WI38 (cell line): ENCODE data around the gene FAM222B.

Experiments
- H3K4me3 ChIP-seq: 2 replicates; pipeline ENCODE4 v1.5.1; 2011; ENCODE audit warnings: low read depth, mild to moderate bottlenecking, control low read depth, low read length
- TF ChIP-seq, protein P1 (sequence below): IDR thresholded peaks from 2 replicates; pipeline ENCODE4 v1.5.1; 2012; ENCODE audit warnings: low read depth, mild to moderate bottlenecking, control low read depth, low read length

The FAM222B gene

DNA sequence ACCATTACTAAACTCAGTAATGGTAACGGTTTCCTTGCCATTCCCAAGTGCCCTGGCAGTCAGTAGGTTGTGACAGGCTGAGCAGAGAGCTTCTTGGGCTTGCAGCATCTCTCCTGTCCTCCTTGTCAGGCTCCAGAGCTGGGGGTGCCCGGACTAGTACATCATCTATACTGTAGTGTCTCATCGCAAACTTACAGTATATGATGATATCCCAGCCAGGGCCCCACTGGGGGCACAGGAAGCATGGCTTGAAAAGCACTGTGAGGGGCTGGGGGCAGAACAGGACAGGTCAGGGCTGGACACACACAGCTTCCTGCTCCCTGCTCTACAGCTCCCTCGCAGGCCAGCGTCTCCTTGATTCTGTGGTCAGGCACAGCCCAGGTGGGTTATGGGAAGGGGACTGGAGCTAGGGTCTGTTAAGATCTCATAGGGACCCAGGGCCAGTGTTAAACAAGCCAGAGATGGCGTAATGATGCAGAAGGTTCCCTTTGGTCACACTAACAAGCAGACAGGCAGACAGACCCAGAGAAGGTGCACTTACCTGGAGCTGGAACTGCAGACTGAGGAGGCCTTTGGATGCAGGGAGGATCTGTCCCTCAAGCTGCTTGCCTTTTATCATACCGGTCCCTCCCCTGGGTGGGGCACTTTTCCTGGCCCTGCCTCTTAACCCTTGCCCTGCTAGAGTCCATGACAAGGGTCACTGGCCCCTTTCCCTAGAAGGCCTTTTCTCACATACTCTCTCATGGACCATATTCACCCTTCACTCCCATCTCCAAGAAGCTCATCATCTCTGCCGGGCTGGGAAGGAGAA lies 19.0 kb upstream of the FAM222B start:
- H3K4me3 ChIP-seq = no peak overlapping the region
- TF ChIP-seq, protein P1, sequence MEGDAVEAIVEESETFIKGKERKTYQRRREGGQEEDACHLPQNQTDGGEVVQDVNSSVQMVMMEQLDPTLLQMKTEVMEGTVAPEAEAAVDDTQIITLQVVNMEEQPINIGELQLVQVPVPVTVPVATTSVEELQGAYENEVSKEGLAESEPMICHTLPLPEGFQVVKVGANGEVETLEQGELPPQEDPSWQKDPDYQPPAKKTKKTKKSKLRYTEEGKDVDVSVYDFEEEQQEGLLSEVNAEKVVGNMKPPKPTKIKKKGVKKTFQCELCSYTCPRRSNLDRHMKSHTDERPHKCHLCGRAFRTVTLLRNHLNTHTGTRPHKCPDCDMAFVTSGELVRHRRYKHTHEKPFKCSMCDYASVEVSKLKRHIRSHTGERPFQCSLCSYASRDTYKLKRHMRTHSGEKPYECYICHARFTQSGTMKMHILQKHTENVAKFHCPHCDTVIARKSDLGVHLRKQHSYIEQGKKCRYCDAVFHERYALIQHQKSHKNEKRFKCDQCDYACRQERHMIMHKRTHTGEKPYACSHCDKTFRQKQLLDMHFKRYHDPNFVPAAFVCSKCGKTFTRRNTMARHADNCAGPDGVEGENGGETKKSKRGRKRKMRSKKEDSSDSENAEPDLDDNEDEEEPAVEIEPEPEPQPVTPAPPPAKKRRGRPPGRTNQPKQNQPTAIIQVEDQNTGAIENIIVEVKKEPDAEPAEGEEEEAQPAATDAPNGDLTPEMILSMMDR = no peak

DNA sequence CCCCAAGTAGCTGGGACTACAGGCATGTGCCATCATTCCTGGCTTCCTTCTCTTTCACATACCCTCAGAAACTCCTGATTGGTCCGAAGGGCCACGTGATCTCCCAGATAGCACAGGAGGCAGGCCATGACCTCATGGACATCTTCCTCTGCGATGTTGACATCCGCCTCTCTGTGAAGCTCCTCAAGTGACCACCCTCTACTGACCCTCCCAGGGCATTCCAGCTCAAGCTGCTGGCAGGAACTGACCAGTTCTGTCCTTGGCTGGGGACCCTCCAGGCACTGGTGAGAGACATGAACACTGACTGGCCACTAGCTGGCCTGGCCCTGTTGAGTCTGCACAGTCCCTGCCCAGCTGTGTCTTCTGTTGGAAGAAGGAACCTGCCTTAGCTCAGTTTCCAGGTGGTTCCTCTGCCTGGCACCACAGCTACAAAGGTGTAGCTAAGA lies 17.8 kb upstream of the FAM222B start:
- H3K4me3 ChIP-seq = no peak overlapping the region
- TF ChIP-seq, protein P1 = no peak

DNA sequence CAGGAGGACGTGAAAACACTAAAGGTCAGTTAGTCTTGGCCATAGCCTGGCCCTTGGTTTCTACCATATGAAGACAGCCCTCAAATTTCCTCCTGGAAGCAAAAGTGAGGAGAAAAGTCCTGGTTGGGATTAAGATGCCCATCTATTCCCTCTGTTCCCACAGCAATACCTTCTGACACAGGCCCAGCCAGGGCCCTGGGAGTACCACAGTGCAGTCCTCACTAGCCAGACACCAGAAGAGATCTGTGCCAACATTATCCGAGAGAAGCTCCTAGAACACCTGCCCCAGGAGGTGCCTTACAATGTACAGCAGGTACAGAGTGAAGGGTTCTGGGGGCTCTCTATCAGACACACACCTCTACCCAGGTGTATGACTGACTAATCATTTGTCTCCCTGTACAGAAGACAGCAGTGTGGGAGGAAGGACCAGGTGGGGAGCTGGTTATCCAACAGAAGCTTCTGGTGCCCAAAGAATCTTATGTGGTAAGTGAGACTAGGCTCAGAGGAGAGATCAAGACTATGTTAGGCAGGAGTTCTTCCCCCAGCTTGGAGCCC lies 16.3 kb upstream of the FAM222B start:
- TF ChIP-seq, protein P1 = no peak
- H3K4me3 ChIP-seq = no peak overlapping the region

GRCh38 chr17:28857905-28858800 lies 15.6 kb upstream of the FAM222B start:
- H3K4me3 ChIP-seq = no peak overlapping the region
- TF ChIP-seq, protein P1 = no peak

- no peak overlapping the region for H3K4me3 ChIP-seq
- TF ChIP-seq, protein P1 = no peak
Measured at GRCh38 chr17:28856028-28856574, 13.5 kb upstream of the FAM222B start.

DNA sequence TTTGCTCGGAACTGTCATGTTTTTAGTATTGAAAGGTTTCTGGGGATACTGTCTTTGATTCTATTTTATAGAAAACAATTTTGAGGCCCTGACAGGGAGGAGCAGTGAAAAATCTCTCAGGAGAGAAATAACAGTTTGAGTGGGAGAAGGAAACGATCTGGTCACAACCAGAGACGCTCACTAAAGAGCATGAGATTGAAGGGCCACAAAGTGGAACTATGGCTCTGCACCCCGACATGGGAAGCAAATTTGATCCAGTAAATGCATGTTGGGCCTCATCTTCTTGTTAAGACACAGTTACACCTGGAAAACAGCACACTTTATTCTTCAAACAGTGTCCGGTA lies 12.7 kb upstream of the FAM222B start:
- TF ChIP-seq, protein P1 = no peak
- peak overlapping the region; percentile 94 for H3K4me3 ChIP-seq
